CD4-positive, alpha-beta T cell treated with Interleukin-21 for 1 hour (primary cell): ENCODE results near the gene CUEDC1.

ENCODE experiments used
- DNase-seq: peaks from one replicate; pipeline ENCODE4 v3.0.0-alpha.2; 2020

The CUEDC1 gene

DNA sequence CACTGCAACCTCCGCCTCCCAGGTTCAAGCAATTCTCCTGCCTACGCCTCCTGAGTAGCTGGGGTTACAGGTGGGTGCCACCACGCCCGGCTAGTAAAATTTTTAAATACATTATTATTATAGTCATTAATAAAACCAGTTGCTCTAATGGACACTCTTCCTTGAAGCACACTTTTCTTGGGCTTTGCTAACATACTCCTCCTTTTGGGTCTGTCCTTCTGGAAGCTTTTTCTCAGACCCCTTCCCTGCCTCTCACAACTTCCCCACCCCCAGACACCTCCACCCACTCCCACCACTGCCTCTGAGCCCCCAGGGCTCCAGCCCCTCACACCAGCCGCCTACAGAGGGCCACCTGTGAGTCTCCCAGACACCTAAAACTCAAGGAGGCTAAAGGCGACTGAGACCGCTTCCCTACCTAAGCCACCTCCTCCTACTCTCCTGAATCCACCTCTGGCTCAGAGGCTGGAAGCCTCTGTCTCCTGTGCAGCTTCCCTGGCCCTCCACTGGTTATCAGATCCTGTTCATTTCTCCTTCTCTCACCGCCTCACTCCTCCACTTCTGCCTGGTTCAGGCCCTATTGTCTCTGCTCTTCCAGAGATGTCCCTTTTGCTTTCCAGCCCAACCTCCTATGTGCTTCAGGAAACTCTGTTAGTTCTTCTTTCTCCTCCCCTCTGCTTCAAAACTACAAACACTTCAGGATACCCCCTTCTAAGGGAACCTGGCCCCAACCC is 2.1 kb upstream of the CUEDC1 start:
- no peak for DNase-seq

DNA sequence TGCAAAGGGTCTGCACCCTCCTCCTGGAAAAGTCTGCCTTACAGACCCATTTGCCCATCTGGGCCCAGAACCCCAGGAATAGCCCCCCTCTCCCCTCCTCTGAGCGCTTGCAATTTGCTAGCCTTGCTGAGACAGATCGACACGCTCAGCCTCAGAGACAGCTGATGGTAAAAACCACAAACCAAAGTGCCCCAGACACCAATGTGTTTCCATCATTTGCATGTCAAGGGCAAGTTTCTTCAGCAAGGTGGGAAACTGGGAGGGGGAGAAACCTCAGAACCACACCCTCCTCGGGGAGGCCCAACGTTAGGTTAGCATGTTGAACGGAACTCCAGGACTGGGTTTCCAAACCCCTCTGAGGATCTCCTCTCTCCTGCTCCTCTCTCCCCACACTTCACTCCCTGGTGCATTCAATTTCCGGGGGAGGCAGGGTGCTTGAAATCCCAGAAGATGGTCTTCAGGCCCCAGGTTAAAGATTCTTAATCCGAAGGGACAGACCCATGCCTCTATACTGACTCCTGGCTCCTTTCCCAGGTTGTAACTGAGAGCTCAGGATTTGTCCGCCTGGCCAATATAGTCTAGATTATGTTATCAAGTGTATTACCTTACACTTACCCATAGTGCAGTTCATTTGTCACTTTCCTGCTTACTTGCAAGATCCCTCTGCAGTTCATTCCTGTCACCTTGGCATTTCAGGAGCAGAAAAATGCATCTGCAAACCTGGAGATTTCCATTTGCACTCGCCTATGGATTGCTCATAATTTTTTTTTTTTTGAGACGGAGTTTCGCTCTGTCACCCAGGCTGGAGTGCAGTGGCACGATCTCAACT is 1.3 kb upstream of the CUEDC1 start:
- DNase-seq: peak; percentile 56

DNA sequence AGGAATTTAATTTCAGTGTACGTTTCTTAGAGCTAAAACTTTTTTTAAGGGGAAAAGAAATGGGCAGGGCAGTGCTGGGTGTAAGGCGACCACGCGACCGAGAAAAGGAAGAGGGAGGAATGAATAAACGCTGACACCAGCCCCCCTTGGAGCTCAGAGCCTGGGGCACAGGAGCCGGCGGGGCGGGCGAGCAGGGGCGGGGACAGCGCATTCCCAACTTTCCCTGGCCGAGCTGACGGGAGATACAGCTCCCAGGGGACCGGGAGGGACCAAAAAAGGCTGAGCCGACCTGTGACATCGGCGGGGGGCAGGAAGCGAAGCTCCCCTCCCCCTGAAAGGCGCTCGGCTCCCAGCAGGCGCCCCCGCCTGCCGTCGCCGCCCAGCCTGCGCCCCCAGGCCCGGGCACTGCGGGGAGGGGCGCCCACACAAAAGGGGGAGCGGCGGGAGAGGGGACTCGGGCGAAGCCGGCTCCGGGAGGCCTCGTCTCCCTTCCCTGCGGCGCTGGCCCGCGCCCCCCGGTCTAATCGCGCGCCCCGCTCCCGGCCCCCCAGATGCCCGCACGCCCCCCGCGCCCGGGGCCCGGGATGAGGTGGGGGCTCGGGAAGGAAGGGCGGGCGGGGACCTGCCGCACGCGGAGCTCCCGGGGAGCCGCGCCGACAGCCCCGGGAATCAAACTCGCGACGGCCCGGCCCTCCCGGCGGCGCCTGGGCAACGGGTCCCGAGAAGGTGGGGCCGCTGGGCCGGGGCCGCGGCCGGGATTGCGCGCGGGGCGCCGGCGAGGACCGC is 622 bp downstream of the CUEDC1 start:
- DNase-seq: no peak

DNA sequence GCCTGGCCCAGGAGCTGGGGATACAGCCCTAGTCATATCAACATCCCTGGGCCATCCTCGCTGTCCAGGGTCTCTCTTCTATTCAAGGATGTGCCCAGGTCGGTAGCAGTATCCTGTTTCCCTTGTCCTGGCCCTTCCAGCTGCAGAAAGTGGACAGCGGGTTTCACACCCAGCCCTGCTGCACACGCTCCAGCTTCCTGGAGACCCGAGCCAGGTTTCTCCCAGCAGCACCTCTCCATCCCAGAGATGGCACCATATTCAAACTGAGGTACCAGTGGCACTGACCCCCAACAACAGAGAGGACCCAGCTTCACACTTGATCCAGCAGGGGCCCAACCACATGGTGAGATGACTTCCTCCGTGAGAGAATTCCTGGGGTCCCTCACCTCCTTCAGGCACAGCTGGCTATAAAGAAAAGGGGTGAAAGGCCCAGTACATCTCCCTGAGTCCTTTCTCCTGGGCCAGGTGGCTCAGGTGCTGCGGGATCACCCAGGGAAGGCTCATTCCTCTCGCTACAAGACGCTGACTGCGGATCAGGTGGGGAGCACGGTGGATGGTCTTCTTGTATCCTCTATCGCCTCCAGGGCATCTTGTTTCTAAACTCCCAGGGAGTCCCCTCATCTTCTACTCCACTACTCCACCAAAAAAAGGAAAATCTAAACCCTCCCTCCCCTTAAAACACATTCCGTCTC is 1.4 kb downstream of the CUEDC1 start:
- DNase-seq: no peak

DNA sequence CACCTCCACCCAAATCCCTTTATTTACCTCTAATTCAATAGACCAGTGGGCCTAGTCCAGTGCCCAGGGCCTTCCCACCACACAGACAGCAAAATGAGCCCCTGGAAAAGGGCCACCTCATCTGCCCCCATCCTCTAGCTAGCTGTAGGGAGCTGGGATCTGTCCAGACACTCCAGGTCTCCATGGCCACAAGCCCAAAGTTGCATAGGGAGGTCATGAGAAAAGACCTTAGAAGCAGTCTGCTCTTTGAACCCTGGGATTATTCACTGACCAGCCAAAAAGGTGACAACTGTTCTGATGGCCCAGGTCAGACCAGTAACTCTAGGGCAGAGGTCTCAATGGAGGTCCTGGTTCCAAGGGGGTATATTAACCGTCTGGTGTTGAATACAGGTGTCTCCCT is 2.0 kb downstream of the CUEDC1 start:
- DNase-seq: no peak

DNA sequence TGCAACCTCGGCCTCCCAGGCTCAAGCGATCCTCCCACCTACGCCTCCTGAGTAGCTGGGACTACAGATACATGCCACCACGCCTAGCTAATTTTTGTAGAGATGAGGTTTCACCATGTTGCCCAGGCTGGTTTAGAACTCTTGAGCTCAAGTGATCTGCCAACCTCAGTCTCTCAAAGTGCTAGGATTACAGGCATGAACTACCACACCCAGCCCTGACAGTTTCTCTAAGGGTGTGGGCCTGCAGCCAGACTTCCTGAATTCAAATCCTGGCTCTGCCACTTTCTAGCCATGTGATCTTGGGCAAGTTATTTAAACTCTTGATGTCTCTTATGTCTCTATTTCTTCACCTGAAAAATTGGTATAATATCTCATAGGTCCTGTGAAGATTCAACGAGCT is 5.6 kb downstream of the CUEDC1 start:
- no peak for DNase-seq

DNA sequence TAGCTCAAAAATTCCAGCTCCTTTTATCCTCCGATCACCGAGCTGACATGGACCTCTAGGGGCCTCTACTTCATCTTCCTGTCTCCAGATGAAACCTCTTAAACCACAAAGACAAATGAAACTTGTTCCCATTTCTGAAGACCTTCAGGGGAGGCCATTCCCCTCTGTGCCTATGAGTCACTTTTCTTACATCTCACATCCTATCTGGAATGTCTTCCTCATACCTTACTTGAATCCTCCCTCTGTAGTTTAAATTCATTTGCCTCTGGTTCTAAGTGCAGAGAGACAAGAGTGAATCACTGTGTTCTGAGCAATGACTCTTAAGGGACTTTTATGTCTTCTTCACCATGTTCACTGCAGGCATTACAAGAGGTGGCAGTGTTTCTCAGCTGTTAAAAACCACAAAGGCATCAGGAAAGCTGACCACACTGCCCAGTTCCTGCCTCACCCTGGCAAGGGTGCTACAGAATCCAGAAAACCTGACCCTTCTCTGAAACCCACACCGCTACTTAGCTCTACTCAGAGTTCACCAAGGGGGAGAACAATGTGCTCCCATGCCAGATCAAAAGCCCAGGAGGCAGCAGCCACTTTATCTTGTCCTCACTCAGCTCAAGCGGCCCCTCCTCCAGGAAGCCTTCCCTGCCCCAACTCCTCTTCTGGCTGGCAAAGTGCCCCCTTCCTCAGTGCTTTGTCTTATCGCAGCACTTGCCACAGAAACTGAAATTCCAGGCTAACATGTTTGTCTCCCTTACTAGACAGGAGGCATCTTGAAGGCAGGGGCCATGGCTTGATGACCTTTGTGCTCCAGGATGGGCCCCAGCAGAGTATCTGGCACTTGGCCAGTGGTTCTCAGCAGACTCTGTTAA is 6.4 kb downstream of the CUEDC1 start:
- DNase-seq: no peak

DNA sequence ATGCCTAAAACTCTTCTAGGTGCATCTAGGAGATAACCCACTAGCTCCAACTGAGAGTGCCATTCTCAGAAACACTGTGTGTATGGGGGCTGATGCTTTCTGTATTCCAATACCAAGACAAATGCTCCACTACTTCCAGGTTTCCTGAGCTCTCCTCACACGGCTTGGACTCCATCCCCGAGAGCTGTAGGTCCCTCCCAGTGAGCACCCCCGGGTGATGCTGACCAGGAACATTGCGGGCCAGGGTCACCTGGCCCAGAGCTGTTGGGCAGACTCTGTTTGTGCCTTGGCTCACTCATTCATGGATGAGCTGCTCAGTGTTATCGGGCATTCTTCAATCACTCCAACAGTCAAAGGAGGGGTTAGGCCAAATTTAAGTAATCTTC is 7.0 kb downstream of the CUEDC1 start:
- DNase-seq: no peak

DNA sequence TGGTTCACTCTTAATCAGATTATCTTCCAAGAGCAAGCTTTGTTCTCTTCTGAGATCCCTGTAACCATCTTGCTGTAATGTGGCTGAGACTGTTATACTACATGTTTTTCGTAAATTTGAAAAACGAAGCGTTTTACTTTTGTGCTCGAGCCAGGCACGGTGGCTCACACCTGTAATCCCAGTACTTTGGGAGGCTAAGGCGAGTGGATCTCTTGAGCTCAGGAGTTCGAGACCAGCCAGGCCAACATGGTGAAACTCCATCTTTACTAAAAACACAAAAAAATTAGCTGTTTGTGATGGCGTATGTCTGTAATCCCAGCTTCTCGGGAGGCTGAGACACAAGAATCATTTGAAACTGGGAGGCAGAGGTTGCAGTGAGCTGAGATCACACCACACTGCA is 7.8 kb downstream of the CUEDC1 start:
- DNase-seq: no peak

DNA sequence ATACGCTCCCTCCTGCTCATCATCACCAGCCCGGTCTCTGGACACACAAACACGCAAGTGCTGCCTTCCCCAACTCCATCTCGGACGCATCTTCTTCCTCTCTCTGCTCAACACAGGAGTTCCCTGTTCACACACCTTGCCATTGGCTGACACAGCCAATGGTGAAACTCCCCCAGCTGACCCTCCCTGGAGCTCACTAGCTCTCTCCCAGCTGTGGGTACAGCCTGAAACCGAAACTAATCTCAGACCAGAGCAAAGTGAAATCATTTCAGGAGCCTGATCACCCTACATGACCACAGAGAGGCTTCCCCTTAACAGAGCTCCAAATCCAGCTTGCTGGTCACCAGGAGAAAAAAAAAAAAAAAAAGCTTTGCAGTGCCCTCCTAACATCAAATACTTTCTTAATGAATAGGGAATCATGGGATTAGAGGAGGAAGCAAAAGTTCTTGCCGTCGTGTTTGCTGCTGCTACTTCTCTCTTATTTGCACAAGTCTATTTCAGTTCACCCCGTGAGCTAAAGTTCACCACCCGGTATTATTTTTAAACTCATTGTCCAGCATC is 8.3 kb downstream of the CUEDC1 start:
- peak; percentile 59 for DNase-seq

DNA sequence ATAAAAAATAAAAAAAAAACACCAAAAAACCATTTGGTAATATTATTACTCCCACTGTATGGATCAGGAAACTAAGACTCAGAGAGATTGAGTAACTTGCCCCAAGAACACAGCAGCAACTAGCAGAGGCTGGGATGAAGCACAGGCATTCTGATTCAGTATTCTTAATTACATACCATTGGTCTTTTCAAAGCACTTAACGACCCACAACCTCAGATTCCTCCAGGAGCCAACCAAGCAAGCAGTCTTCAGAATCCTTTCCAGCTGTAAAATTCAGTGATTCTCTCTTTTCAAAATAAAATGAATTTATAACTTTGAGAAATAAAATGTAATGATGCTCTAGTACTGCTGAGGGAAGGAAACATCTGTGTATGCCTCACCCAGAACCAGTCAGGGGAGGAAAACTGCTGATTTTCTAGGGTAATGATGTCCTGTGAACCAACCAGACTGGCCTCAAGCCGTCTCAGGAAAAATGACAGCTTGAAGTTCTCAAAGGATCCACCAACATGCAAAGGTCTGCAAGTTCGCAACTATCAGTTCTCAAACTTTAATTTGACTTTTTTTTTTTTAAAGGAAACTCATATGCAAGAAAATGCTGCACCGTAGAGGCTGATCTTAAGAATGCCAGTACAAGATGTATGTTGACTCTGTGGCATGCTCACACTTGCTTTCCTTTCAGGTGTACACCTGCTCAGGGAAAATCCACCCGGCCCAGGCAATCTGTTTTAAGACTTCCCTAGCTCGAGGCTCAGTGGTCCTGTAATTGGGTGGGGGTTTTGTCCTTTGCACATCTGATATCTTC is 9.0 kb downstream of the CUEDC1 start:
- DNase-seq: no peak

DNA sequence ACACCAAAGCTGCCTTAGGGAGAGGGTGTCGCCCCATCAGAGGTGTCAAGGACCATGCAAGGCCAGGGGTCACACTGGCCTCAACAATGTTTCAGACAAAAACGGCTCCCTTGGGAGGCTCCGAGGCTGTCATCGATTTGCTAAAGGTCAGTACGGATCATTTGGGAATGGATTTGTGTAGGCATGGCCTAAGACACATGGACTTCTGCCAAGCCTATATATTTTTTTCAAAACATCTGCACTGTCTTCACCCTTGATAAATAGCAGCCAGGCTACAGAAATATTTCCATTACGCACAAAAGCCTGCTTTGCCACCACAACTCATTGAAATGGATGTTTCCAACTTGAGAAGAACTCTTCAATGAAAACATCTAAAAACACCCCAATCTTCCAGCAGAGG is 10.3 kb downstream of the CUEDC1 start:
- no peak for DNase-seq

DNA sequence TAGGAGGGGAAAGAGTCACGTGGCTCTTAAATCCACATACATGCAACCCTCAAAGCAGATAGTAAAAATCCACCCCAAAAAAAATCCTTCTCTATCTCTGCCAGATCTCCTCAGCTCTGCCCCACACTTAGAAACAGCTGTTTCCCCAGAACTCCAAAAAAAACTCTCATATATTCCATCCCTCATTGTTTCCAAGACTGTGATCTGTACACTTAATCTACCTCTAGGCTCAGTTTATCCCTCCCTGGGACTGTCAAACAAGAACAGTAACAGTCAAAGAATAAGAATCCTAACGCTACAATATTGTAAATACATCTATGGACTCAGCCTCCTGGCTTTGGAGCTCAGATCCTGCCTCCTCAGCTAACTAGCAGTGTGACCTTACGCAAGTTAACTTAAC is 11.6 kb downstream of the CUEDC1 start:
- DNase-seq: no peak

DNA sequence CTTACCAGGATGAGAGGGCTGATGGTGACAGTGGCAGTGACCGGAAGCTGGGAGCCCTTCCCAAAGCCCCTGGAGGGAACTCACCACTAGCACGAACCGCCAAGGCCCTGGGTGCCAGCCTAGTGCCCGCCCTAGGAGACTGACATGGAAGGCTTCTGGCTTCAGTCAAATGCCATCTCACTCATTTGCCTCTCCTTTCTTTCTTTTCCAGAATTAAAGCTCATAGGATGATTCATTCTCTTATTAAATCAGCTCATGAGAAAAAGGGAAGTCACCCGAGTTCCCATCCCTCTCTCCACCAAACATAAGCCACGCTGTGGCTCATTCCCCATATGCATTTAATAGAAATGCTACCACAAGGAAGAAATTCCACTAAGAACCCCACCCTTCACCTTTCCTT is 12.1 kb downstream of the CUEDC1 start:
- DNase-seq: no peak

DNA sequence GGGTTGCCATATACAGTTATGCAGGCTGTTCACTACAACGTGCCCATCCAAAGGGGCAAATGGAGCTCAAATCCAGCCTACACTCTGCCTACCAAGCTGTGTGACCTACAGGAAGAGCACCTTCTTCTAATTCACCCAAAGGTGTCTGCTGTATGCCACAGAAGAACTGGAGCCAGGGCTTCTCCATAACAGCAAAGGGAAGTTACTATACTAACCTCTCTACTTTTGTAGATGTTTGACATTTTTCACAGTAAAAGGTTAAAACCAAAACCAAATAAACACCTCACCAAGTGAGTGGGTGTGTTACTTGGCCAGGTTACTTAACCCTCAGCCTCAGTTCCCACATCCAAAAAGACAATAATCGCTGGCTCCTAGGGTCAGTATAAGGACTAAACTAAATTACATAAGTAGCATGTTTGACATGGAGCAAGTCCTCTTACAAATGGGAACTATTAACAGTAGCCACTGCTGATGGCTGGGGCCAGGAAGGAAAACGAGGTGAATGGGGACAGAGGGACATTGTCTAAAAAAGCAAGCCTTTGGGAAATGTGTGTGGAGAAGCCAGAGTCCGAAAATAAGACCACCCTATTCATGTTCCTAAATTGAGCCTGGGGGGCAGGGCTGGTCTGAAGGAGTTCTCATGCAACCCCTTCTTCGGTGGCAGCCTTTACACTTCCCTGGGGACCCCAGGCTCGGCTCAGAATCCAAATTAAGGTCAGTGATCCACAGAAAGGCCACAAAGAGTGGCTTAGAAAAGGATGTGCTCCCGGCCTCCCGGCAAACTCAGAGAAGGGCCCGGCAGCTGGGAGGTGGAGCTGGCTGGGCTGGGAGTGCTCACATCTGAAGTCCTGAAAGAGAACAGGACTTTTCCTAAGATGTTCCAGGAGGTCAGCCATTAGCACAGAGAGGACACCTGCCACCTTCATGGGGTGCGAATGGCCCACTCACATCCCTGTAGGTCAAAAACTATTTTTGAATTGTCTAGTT is 13.5 kb downstream of the CUEDC1 start:
- DNase-seq: no peak

DNA sequence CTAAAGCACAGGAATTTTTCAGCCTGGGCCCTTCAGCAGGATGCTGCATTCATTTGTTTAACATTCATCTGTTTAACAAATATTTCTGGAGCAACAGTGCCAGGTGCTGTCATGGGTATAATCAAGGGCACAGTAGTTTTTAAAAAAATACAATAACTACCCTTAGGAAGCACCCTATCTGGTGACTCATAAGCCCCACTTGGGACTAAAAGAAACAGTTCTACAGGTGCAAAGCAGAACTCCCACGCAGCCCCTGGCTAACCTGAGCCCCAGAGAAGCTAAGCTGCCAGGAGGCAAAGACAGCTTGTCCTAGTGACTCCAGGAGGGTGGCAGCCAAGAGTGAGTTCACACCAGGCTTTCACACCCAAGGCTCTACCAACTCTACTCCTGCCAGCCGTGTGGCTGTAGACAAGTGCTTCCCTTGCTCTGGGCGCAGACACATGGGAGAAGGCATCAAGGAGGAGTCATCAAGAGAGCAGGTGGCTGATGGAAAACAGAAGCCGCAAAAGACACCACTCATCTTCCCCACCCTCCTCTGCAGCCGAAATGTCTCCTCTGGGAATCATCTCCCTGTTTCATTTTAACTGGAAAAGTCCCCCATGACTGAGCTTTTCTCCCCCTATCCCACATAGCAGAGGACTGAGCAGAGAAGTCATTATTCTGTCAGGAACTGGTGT is 14.4 kb downstream of the CUEDC1 start:
- DNase-seq: no peak

DNA sequence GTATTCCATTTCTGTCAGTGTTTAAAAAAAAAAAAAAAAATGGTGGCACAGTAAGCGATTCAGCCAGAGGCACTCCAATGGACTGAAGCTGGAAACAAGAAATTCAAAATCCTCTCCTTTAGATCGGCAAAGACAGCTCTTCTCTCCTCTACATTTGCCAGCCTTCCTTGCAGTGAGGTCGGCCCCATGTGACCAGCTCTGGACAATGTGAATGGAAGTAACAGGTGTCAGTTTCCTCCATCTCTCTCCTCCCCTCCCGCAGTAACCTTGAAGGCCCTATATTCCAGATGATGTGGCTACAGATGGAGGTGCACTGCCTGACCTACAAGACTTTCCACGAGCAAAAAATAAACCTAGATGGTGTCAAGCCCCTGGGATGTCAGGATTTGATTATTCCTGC is 15.0 kb downstream of the CUEDC1 start:
- no peak for DNase-seq

DNA sequence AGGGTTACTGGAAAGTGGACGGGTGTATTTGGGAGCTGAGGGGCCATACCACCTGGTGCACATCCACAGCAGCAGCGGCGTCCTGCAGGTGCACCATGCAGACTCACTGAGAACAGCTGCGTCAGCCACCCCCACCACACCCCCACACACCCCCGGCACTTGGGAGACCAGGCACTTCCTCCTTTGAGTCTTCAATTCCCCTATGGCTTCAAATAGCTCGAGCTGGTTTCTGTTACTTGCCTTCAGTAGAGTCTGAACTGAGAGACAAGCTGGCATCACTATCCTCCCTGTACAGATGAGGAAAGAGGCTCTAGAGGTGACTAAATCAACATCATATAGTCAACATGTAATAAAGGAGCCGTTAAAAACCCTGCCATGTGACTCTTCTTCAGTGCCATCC is 15.4 kb downstream of the CUEDC1 start:
- peak; percentile 12 for DNase-seq

DNA sequence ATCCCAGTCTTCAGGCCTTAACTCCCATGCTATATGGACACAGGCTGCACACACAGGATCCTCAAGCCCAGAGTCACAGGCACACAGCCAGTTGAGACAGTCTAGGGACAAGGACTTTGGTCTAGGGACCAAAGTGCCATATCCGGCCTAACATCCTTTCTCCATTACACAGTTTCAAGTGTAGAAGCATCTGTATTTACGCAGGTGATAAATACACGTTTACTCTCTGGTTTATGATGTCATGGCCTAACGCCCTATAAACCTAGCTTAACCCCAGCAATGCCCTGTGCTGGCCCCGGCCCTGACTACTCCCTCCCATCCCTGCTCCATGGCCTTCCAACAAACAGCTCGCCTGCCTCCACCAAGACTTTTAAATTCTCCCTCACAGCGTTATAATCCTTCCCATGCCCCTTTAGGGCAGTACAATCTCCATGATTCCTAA is 17.1 kb downstream of the CUEDC1 start:
- no peak for DNase-seq
